Mesendoderm (in vitro differentiated cells): ENCODE data around the gene RTP3.

Experiments
- DNase-seq: peaks from one replicate; pipeline ENCODE4 v3.0.0; 2013
- H2AK5ac ChIP-seq: 2 replicates; pipeline ENCODE4 v1.6.1; 2013; ENCODE audit warnings: low read length, inconsistent platforms
- H2BK120ac ChIP-seq: 2 replicates; pipeline ENCODE4 v1.6.1; 2013; ENCODE audit warnings: low read depth, mild to moderate bottlenecking, low read length, moderate library complexity, mixed read lengths
- H2BK15ac ChIP-seq: replicated peaks from 2 replicates; pipeline ENCODE4 v1.6.1; 2013; ENCODE audit warnings: low read depth, mild to moderate bottlenecking, moderate library complexity
- H2BK5ac ChIP-seq: 2 replicates; pipeline ENCODE4 v1.6.1; 2013; ENCODE audit warnings: low read length, inconsistent platforms
- H3K18ac ChIP-seq: 2 replicates; pipeline ENCODE4 v1.6.1; 2013; ENCODE audit warnings: mild to moderate bottlenecking, low read length, mixed read lengths
- H3K23ac ChIP-seq: one replicate; pipeline ENCODE4 v1.6.1; 2013; ENCODE audit warnings: low read length
- H3K27ac ChIP-seq: 2 replicates; pipeline ENCODE4 v1.5.1; 2013; ENCODE audit warnings: low read depth, mild to moderate bottlenecking, inconsistent platforms, low read length, moderate library complexity
- H3K27me3 ChIP-seq: 2 replicates; pipeline ENCODE4 v1.6.1; 2013; ENCODE audit warnings: low read length, control low read depth, mild to moderate bottlenecking, inconsistent platforms; ENCODE audit not compliant: insufficient read depth, poor library complexity
- H3K36me3 ChIP-seq: 2 replicates; pipeline ENCODE4 v1.6.1; 2013; ENCODE audit warnings: low read length, inconsistent platforms; ENCODE audit not compliant: control insufficient read depth, insufficient read depth
- H3K4ac ChIP-seq: one replicate; pipeline ENCODE4 v1.6.1; 2013; ENCODE audit warnings: low read depth, mild to moderate bottlenecking, low read length, moderate library complexity
- H3K4me1 ChIP-seq: 2 replicates; pipeline ENCODE4 v1.6.1; 2013; ENCODE audit warnings: low read depth, low read length, inconsistent platforms; ENCODE audit not compliant: control insufficient read depth
- H3K4me2 ChIP-seq: 2 replicates; pipeline ENCODE4 v1.6.1; 2013; ENCODE audit warnings: low read length
- H3K4me3 ChIP-seq: 2 replicates; pipeline ENCODE4 v1.5.1; 2013; ENCODE audit warnings: mild to moderate bottlenecking, low read length
- H3K56ac ChIP-seq: one replicate; pipeline ENCODE4 v1.6.1; 2013; ENCODE audit warnings: low read length
- H3K79me1 ChIP-seq: 2 replicates; pipeline ENCODE4 v1.6.1; 2013; ENCODE audit warnings: low read length, inconsistent platforms
- H3K79me2 ChIP-seq: 2 replicates; pipeline ENCODE4 v1.6.1; 2013; ENCODE audit warnings: mild to moderate bottlenecking, low read length; ENCODE audit not compliant: control insufficient read depth, insufficient read depth
- H3K9ac ChIP-seq: 2 replicates; pipeline ENCODE4 v1.6.1; 2013; ENCODE audit warnings: low read length, inconsistent platforms
- H4K5ac ChIP-seq: one replicate; pipeline ENCODE4 v1.6.1; 2013; ENCODE audit warnings: low read length
- H4K8ac ChIP-seq: one replicate; pipeline ENCODE4 v1.6.1; 2013; ENCODE audit warnings: low read depth, mild to moderate bottlenecking, control low read depth, low read length, moderate library complexity
- WGBS: extraction: QIAGEN DNeasy Blood & Tissue Kit; methylation state at CpG from one replicate; pipeline ENCODE4 v1.1.7; 2013; ENCODE audit warnings: low lambda C conversion rate, missing lambda C conversion rate; ENCODE audit not compliant: insufficient coverage; ENCODE audit errors: extremely low coverage; 5-methylcytosine and 5-hydroxymethylcytosine counted together

The RTP3 gene

DNA sequence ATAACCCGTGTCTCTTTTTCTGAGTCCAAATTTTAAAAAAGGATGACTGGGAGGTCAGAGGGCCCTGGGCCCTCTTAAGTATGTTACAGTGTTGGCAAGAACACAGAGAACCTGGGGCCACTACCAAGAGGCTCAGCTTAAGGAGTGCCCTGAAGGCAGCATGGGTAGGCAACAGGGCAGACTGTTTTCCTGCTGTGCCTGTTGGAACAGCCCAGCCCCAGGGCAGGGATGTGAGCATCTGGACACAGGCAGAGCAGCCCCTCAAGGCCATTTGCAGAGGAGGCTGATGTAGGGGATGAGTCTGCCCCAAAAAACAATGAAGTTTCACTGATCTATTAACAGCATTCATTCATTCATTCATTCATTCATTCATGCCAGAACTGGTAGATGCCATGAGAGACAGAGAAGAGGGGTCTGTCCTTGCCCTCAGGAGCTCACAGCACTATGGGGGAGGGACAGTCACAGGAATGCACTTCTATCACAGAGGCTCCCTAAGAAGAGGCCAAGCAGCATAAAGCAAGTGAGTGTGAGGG, 30.8 kb upstream of the RTP3 start:
- H3K27me3 ChIP-seq = no peaks in the 10 kb centered on the region
- no peak overlapping the region for H3K27ac ChIP-seq
- H3K18ac ChIP-seq = no peak overlapping the region
- no peak overlapping the region for H3K4me3 ChIP-seq
- peak; percentile 28 for DNase-seq
- no peak overlapping the region for H2BK120ac ChIP-seq
- H4K5ac ChIP-seq = no peak overlapping the region
- no peak overlapping the region for H3K4ac ChIP-seq
- no peaks in the 10 kb centered on the region for H3K79me1 ChIP-seq
- H2BK5ac ChIP-seq = no peak overlapping the region
- no peaks in the 10 kb centered on the region for H3K4me1 ChIP-seq
- H4K8ac ChIP-seq = no peak overlapping the region
- no peak overlapping the region for H3K23ac ChIP-seq
- H2AK5ac ChIP-seq = no peak overlapping the region
- WGBS = no CpG with 5 or more reads among the region's 1 CpG
- no peak overlapping the region for H2BK15ac ChIP-seq
- no peaks in the 10 kb centered on the region for H3K36me3 ChIP-seq
- H3K56ac ChIP-seq = no peak overlapping the region
- H3K9ac ChIP-seq = no peak overlapping the region
- no peaks in the 10 kb centered on the region for H3K79me2 ChIP-seq
- no peak overlapping the region for H3K4me2 ChIP-seq

DNA sequence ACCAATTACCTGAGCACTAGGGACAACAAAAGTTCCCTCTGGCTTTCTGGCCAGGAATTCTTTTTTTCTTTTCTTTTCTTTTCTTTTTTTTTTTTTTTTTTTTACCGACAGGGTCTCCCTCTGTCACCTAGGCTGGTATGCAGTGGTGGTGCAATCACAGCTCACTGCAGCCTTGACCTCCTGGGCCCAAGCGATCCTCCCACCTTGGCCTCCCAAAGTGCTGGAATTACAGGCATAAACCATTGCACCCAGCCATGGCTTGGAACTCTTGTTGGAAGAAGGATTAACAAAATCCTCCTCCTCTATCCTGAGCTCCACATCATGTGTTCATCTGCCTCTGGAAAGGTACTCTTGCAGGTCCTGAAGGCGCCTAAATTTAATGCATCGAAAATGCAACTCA, 30.2 kb upstream of the RTP3 start:
- Histone ChIP-seq H3K36me3 (no peaks in the 10 kb centered on the region), H4K8ac (no peak overlapping the region), H3K18ac (no peak overlapping the region), H3K4me1 (no peaks in the 10 kb centered on the region), H3K23ac (no peak overlapping the region), H3K27me3 (no peaks in the 10 kb centered on the region), H2BK5ac (no peak overlapping the region), H3K27ac (no peak overlapping the region), H2BK15ac (no peak overlapping the region), H3K4ac (no peak overlapping the region), H3K4me3 (no peak overlapping the region), H2BK120ac (no peak overlapping the region), H3K4me2 (no peak overlapping the region), H3K79me2 (no peaks in the 10 kb centered on the region), H4K5ac (no peak overlapping the region), H3K9ac (no peak overlapping the region), H3K56ac (no peak overlapping the region), H2AK5ac (no peak overlapping the region), H3K79me1 (no peaks in the 10 kb centered on the region)
- no peak for DNase-seq
- no CpG with 5 or more reads among the region's 4 CpGs for WGBS

DNA sequence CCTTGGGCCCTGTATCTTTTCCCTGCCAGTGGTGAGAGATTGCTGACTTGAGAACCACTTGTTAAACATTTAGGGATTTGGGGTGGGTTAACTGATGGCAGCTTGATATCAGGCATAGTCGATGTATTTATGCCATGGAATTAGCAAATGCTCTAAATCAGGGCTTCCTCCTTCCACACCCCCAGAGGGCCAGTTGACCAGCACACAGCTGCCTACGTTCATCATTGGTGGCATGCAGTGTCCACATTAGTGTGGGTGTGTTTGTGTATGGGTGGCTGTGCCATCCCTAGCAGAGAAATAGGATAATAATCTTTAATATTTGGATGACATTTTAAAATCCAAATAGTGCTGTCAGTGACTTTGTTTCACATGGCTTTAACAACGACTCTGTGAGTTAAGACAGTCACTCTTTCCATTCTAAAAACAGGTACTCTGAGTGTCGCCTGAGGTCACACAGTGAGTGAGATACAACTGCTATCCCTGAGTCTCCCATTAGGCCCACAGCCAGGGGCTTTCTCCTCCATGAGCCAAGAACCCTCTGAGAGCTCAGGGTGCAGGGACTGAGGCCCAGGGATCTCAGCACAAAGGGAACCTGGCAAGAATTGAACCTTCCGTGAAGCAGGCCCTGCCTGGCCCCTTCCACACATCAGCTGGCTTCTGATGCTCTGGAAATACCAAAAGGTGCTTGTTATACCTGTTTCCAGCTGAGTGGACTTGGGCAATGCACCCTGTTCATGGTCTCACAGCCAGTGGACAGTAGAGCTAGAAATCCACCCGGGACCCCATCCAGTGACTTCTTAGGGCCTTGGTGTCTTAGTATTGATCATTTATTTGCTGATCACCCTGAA, 28.8 kb upstream of the RTP3 start:
- no peak overlapping the region for H2BK15ac ChIP-seq
- WGBS = no CpG with 5 or more reads among the region's 6 CpGs
- no peak for DNase-seq

DNA sequence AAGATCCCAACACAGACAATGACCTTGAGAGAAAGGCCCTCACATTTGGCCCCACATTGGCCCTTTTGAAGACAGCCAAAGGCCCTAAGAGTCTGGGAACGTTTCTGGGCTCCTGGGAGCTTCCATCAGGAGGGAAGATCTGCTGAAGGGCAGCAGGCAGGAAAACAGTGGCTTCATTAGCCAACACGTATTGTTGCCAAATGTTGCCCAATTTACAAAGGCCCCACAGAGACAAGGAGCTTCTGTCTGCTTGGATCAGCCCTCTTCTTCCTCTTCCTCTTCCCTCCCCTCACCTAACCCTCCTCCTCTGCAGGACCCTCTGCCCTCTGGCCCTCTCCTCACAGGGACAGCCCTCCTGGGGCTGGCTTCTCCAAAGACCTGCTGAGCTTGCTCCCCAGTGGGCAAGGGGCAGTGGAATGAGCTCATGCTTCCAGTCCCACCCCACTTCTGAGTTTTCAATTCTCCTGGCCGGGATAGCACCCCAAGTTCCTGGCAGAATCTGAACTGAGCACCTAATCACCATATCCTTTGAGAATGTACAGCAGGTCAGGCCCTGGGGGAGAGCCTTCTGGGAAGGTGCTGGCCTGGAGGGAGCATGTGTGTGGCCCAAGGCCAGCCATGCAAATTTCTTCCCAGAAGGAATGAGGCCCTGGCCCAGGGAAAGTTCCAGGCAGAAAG, 28.0 kb upstream of the RTP3 start:
- no peak overlapping the region for H2BK5ac ChIP-seq
- no peak overlapping the region for H3K56ac ChIP-seq
- no peak overlapping the region for H3K4me3 ChIP-seq
- H3K27me3 ChIP-seq = no peaks in the 10 kb centered on the region
- no peak overlapping the region for H4K8ac ChIP-seq
- no peak overlapping the region for H3K27ac ChIP-seq
- H3K4me1 ChIP-seq = no peaks in the 10 kb centered on the region
- H4K5ac ChIP-seq = no peak overlapping the region
- no peak overlapping the region for H3K4me2 ChIP-seq
- H2BK15ac ChIP-seq = no peak overlapping the region
- WGBS = no CpG with 5 or more reads among the region's 3 CpGs
- H2BK120ac ChIP-seq = no peak overlapping the region
- H3K4ac ChIP-seq = no peak overlapping the region
- H3K9ac ChIP-seq = no peak overlapping the region
- H3K36me3 ChIP-seq = no peaks in the 10 kb centered on the region
- no peak for DNase-seq
- no peaks in the 10 kb centered on the region for H3K79me1 ChIP-seq
- H3K23ac ChIP-seq = no peak overlapping the region
- no peak overlapping the region for H3K18ac ChIP-seq
- H3K79me2 ChIP-seq = no peaks in the 10 kb centered on the region
- no peak overlapping the region for H2AK5ac ChIP-seq

More for the DNA sequence above, 28.8 kb upstream of the RTP3 start:
- no peak overlapping the region for H3K4ac ChIP-seq
- no peak overlapping the region for H2BK120ac ChIP-seq
- no peaks in the 10 kb centered on the region for H3K36me3 ChIP-seq
- H3K18ac ChIP-seq = no peak overlapping the region
- no peak overlapping the region for H3K27ac ChIP-seq
- no peak overlapping the region for H3K23ac ChIP-seq
- no peak overlapping the region for H3K4me2 ChIP-seq
- no peaks in the 10 kb centered on the region for H3K27me3 ChIP-seq
- H3K79me2 ChIP-seq = no peaks in the 10 kb centered on the region
- no peaks in the 10 kb centered on the region for H3K79me1 ChIP-seq
- H3K9ac ChIP-seq = no peak overlapping the region
- H3K56ac ChIP-seq = no peak overlapping the region
- H3K4me1 ChIP-seq = no peaks in the 10 kb centered on the region
- H4K5ac ChIP-seq = no peak overlapping the region
- H2BK5ac ChIP-seq = no peak overlapping the region
- no peak overlapping the region for H4K8ac ChIP-seq
- H2AK5ac ChIP-seq = no peak overlapping the region
- no peak overlapping the region for H3K4me3 ChIP-seq

DNA sequence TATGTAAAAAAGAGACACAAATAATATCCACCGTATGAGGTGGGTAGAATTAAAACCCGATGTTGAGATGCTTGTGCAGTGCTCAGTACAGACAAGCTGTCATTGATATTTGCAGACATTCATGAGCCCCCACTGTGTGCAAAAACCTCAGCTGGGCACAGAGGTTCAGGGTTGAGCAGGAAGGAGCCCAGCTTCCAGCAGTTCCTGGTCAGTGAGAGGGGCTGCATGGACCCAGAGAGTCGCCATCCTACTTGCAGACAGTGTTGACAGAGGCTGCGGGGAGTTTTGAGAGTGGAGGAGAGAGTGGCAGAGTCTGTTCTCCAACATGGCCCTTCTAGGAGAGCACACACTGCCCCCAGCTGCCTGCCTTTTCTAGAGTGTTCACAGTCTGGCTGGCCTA, 26.9 kb upstream of the RTP3 start:
- no peak overlapping the region for H3K9ac ChIP-seq

More for the DNA sequence above, 26.9 kb upstream of the RTP3 start:
- Histone ChIP-seq H2BK15ac (no peak overlapping the region), H3K27ac (no peak overlapping the region), H2BK120ac (no peak overlapping the region), H3K4me1 (no peaks in the 10 kb centered on the region), H2AK5ac (no peak overlapping the region), H3K56ac (no peak overlapping the region), H2BK5ac (no peak overlapping the region), H3K4ac (no peak overlapping the region), H3K4me2 (no peak overlapping the region), H3K27me3 (no peaks in the 10 kb centered on the region), H4K5ac (no peak overlapping the region), H3K18ac (no peak overlapping the region), H3K23ac (no peak overlapping the region), H3K79me2 (no peaks in the 10 kb centered on the region), H3K79me1 (no peaks in the 10 kb centered on the region), H3K4me3 (no peak overlapping the region), H3K36me3 (no peaks in the 10 kb centered on the region), H4K8ac (no peak overlapping the region)
- no peak for DNase-seq
- no CpG with 5 or more reads among the region's 4 CpGs for WGBS
